HCT116 (cell line): ENCODE data around the gene IL9.

ENCODE experiments used
- ATF3 ChIP-seq: IDR thresholded peaks from 2 replicates; pipeline ENCODE4 v1.6.1; 2012
- CEBPB ChIP-seq: IDR thresholded peaks from 2 replicates; pipeline ENCODE4 v1.6.1; 2012; ENCODE audit warnings: low read depth
- CTCF ChIP-seq, 3 experiments: fragments of 200-600 bp in 1 of 3; sonication (generic) in 1 of 3; IDR thresholded peaks in 2 of 3; conservative IDR thresholded peaks in 1 of 3; 2 replicates each; pipeline ENCODE4 v1.5.1; 2012 to 2017; ENCODE audit warnings: low read depth in 2 of 3, low read length in 2 of 3, antibody characterized with exemption in 1 of 3, borderline replicate concordance in 1 of 3, control low read depth in 1 of 3, mild to moderate bottlenecking in 1 of 3, mixed read lengths in 1 of 3, mixed run types in 1 of 3, moderate library complexity in 1 of 3; ENCODE audit not compliant: insufficient read depth in 1 of 3
- EGR1 ChIP-seq: IDR thresholded peaks from 2 replicates; pipeline ENCODE4 v1.6.1; 2012; ENCODE audit warnings: low read depth
- EZH2phosphoT487 ChIP-seq: fragments of 200-600 bp; IDR thresholded peaks from 2 replicates; pipeline ENCODE4 v1.6.1; 2018; ENCODE audit warnings: antibody characterized with exemption, borderline replicate concordance
- JUND ChIP-seq: IDR thresholded peaks from 2 replicates; pipeline ENCODE4 v1.6.1; 2012
- MAX ChIP-seq: IDR thresholded peaks from 2 replicates; pipeline ENCODE4 v1.6.1; 2012
- POLR2A ChIP-seq: IDR thresholded peaks from 2 replicates; pipeline ENCODE4 v1.7.0; 2011; ENCODE audit warnings: borderline replicate concordance; ENCODE audit not compliant: insufficient read depth, insufficient read length; ENCODE audit errors: extremely low read depth
- POLR2AphosphoS5 ChIP-seq: IDR thresholded peaks from 2 replicates; pipeline ENCODE4 v1.6.1; 2011; ENCODE audit warnings: mild to moderate bottlenecking, low read depth, low read length, moderate library complexity
- REST ChIP-seq: IDR thresholded peaks from 2 replicates; pipeline ENCODE4 v1.6.1; 2012; ENCODE audit warnings: low read depth
- SRF ChIP-seq: IDR thresholded peaks from 2 replicates; pipeline ENCODE4 v1.6.1; 2012; ENCODE audit warnings: low read depth
- ZBTB33 ChIP-seq: IDR thresholded peaks from 2 replicates; pipeline ENCODE4 v1.6.1; 2011; ENCODE audit warnings: mild to moderate bottlenecking, low read length, moderate library complexity; ENCODE audit not compliant: insufficient replicate concordance; ENCODE audit errors: extremely low read depth
- ZNF274 ChIP-seq: fragments of 200-500 bp; sonication (Bioruptor generic); IDR thresholded peaks from 2 replicates; pipeline ENCODE4 v1.6.1; 2014; ENCODE audit warnings: mild to moderate bottlenecking, low read depth, low read length, inconsistent platforms

GRCh38 chr5:135881819-135882218 is 13.8 kb downstream of the IL9 start:
- TF ChIP-seq JUND (no peak), EZH2phosphoT487 (no peak), POLR2A (no peak), CEBPB (no peak), POLR2AphosphoS5 (no peak), ATF3 (no peak), CTCF (IDR thresholded peaks at IDR 0.05 in 2 of 3, conservative IDR thresholded peaks at IDR 0.05 in 1 of 3; ENCODE audit: borderline replicate concordance in 1 of 3, insufficient read depth in 1 of 3, low read depth in 2 of 3, low read length in 2 of 3) (no peak), ZNF274 (no peak), EGR1 (no peak), SRF (no peak), REST (no peak), MAX (no peak), ZBTB33 (no peak)
